AG04450 (cell line): Measurements from ENCODE around the gene OSTF1. TPM values are rescaled to one million over a fixed set of nuclear protein-coding genes. Genes with fewer than 3 reads are reported as not detected.

Experiments
- CTCF ChIA-PET: fragments of 300-600, 350-600 bp; formaldehyde crosslinking; extraction: SDS; loops from one replicate; lab custom pipeline; 2022; ENCODE audit warnings: antibody characterized with exemption, inconsistent platforms; lab: Charles Lee
- POLR2A ChIA-PET: fragments of 350-600 bp; formaldehyde crosslinking; extraction: SDS; loops from one replicate; lab custom pipeline; 2021; ENCODE audit warnings: antibody characterized with exemption, inconsistent platforms; lab: Yijun Ruan, JAX
- DNase-seq: peaks from one replicate; pipeline ENCODE4 v3.0.0-alpha.2; 2011; ENCODE audit warnings: low read depth, low spot score
- H3K27ac ChIP-seq: one replicate; pipeline ENCODE4 v1.5.1; 2012; ENCODE audit warnings: low read depth, low read length, control low read depth
- H3K27me3 ChIP-seq: one replicate; pipeline ENCODE4 v1.6.0; 2012; ENCODE audit warnings: low read length; ENCODE audit not compliant: control insufficient read depth, insufficient read depth
- H3K4me3 ChIP-seq: 2 replicates; pipeline ENCODE4 v1.5.1; 2011; ENCODE audit warnings: mild to moderate bottlenecking, low read depth, low read length, control low read depth
- H3K9me3 ChIP-seq: 2 replicates; pipeline ENCODE4 v1.5.1; 2012; ENCODE audit warnings: low read length; ENCODE audit not compliant: control insufficient read depth, insufficient read depth
- polyA plus RNA-seq: library from polyadenylated mRNA; depleted of rRNA; stranded (reverse); fragments of >200 nt; gene quantifications from 2 replicates; pipeline ENCODE4 v1.2.3, GENCODE V29; 2011
- TF ChIP-seq, protein P1 (sequence below): IDR thresholded peaks from 2 replicates; pipeline ENCODE4 v1.5.1; 2011; ENCODE audit warnings: low read depth, low read length, control low read depth, inconsistent platforms

OSTF1 gene
- polyA plus RNA-seq, 1 experiment, result 22.7 TPM

DNA sequence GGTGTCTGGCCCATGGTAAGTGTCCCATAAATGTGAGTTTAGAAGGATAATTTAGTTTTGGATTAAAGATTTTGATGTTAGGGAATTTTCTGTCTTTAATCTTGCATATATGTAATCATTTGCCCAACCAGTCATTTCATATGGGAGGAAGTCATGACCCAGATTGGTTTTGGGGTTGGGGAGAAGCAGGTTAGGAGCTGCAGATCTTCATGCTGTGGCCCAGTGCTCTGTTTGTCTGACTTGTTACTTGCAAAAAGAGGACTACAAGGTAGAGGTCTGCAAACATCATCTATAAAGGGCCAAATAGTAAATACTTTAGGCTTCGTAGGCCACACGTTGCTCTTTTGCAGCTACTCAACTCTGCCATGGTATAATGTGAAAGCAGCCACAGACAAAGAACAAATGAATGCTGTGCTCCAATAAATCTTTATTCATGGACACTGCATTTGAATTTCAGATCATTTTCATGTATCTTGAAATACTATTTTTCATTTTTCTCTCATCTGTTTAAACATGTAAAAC is 16.8 kb downstream of the OSTF1 start:
- Histone ChIP-seq H3K27me3 (no peaks in the 10 kb centered on the region), H3K27ac (no peak overlapping the region), H3K4me3 (no peak overlapping the region), H3K9me3 (no peaks in the 10 kb centered on the region)
- ChIA-PET POLR2A (no interaction called here), CTCF (interaction anchor here (0.6 to 1.1 kb wide), 3 partner anchors 81 to 368 kb away, joined by 3 to 4 read pairs (median 4); no protein-coding TSS in a partner anchor)
- TF ChIP-seq, protein P1, sequence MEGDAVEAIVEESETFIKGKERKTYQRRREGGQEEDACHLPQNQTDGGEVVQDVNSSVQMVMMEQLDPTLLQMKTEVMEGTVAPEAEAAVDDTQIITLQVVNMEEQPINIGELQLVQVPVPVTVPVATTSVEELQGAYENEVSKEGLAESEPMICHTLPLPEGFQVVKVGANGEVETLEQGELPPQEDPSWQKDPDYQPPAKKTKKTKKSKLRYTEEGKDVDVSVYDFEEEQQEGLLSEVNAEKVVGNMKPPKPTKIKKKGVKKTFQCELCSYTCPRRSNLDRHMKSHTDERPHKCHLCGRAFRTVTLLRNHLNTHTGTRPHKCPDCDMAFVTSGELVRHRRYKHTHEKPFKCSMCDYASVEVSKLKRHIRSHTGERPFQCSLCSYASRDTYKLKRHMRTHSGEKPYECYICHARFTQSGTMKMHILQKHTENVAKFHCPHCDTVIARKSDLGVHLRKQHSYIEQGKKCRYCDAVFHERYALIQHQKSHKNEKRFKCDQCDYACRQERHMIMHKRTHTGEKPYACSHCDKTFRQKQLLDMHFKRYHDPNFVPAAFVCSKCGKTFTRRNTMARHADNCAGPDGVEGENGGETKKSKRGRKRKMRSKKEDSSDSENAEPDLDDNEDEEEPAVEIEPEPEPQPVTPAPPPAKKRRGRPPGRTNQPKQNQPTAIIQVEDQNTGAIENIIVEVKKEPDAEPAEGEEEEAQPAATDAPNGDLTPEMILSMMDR, result no peak
- no peak for DNase-seq

DNA sequence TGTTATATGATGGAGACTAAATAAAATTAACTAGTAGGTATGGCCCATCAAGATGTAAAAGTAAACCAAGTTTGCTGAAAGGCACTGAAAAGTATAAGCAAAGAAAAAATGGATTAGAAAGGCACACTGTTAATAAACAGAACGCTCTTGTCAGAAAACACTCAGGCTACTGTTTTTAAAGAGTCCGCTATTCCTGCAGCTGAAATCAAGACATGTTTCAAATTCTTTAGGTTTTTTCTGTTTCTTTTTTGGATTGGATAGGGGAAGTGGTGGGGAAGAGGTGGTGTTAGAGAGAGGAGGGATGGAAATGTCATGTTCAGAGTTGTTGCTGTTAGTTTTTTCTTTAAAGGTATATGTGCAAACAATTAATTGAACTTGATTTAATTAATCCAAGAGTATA is 17.5 kb downstream of the OSTF1 start:
- Histone ChIP-seq H3K4me3 (no peak overlapping the region), H3K27ac (no peak overlapping the region), H3K9me3 (no peaks in the 10 kb centered on the region), H3K27me3 (no peaks in the 10 kb centered on the region)
- POLR2A ChIA-PET, result no interaction called here
- CTCF ChIA-PET, result interaction anchor here (0.6 to 1.1 kb wide), 2 partner anchors 134 to 330 kb away, joined by 3 read pairs; no protein-coding TSS in a partner anchor
- no peak for DNase-seq
- TF ChIP-seq, protein P1, result no peak

DNA sequence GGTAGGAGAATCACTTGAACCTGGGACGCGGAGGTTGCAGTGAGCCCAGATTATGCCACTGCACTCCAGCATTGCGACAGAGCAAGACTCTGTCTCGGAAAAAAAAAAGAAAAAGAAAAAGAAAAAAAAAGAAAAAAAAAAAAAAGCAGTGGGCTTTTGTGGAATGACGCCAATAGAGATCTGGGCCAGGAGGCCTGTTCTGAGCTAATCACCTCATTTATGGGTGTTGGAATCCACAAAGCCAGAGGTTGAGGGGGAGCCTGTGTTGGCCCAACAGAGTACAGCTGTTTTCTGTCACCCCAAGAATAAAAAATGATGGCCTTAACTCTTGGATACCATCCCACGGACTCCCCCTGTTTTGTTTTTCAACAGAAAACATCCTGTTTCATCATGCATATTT is 18.5 kb downstream of the OSTF1 start:
- no peak for DNase-seq
- Histone ChIP-seq H3K27ac (no peak overlapping the region), H3K4me3 (no peak overlapping the region), H3K27me3 (no peaks in the 10 kb centered on the region), H3K9me3 (no peaks in the 10 kb centered on the region)
- POLR2A ChIA-PET, result interaction anchor here (0.7 kb wide), 1 partner anchor 1557 kb away, joined by 9 read pairs; no protein-coding TSS in a partner anchor
- CTCF ChIA-PET, result interaction anchor here (1.2 to 1.6 kb wide), 2 partner anchors 155 to 331 kb away, joined by 3 to 4 read pairs; no protein-coding TSS in a partner anchor
- TF ChIP-seq, protein P1, result no peak

DNA sequence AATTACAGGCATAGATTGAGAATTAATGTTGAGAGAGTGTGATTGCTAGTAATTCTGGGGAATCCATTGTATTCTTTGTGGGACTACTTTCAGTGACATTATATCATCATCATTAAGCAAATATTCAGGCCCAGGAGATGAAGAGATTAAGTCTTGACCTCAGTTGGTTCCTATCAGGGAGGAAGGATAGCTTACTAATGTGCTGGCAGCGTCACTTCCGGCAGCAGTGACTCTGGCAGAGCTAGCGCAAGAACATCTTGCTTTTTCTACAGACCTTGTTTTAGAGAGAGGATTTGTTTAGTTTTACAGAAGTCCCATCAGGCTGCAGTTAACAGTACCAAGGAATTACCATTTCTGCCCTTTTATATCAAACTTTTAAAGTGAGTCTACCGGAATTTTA is 20.3 kb downstream of the OSTF1 start:
- ChIA-PET CTCF (interaction anchor here (0.7 kb wide), 1 partner anchor 118 kb away, joined by 4 read pairs; no protein-coding TSS in a partner anchor), POLR2A (interaction anchor here (1.1 kb wide), 1 partner anchor 21 kb away, joined by 3 read pairs; the partner anchor contains the start of gene NMRK1)
- no peak overlapping the region for H3K27ac ChIP-seq
- TF ChIP-seq, protein P1, result no peak
- H3K9me3 ChIP-seq, result no peaks in the 10 kb centered on the region
- H3K27me3 ChIP-seq, result no peaks in the 10 kb centered on the region
- H3K4me3 ChIP-seq, result no peak overlapping the region
- DNase-seq, result no peak

DNA sequence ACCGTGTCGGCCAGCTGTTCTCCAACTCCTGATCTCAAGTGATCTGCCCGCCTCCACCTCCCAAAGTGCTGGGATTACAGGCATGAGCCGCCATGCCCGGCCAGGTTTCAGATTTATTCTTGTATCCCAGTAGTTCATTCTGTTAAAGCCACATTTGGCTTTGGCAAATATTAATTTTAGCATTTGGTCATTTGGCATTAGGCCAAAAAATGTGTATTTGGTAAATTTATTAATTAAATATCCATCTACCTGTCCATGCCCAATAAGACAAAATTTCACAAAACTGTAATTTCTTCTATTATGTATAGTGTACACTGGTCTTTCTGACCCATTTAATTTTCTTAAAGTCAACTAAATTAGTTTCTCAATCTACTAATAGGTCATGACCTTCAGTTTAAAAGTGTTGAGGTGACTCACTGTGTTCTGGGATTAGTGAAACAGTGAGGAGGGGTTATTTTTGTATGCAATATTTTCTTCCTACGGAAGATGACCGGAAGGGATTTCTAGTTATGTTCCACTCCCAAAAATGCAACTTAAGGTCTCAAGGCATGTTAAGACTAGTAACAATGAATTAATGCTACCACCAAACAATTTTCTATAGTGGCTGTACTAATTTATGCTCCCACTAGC is 21.0 kb downstream of the OSTF1 start:
- Histone ChIP-seq H3K9me3 (no peaks in the 10 kb centered on the region), H3K4me3 (no peak overlapping the region), H3K27me3 (no peaks in the 10 kb centered on the region), H3K27ac (no peak overlapping the region)
- TF ChIP-seq, protein P1, result no peak
- DNase-seq, result no peak
- POLR2A ChIA-PET, result no interaction called here
- CTCF ChIA-PET, result no interaction called here
